22Rv1 (cell line): ENCODE data around the gene MGAT4B.

Experiments
- ZFX ChIP-seq: fragments of 450-650 bp; IDR thresholded peaks from 2 replicates; pipeline ENCODE4 v1.6.1; 2017; ENCODE audit warnings: antibody characterized with exemption, borderline replicate concordance
- TF ChIP-seq, protein P1 (sequence below): fragments of 450-650 bp; IDR thresholded peaks from 2 replicates; pipeline ENCODE4 v1.5.1; 2017; ENCODE audit warnings: mild to moderate bottlenecking

DNA sequence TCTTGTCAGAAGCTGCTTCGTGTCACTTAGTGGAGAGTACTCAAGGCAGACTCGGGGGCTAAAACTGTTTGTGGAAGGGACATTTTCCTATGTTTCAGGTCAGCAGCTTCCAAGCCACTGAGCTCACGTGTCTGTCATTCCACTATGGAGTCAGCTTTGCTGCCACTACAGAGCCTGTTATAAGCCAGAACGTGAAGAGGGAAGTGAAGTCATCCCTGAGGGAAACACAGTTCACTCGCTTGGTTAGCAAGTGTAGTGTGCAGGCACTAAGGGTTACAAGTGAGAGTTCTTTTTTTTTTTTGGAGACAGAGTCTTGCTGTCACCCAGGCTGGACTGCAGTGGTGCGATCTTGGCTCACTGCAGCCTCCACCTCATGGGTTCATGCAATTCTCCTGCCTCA, 37.4 kb downstream of the MGAT4B start:
- TF ChIP-seq, protein P1, sequence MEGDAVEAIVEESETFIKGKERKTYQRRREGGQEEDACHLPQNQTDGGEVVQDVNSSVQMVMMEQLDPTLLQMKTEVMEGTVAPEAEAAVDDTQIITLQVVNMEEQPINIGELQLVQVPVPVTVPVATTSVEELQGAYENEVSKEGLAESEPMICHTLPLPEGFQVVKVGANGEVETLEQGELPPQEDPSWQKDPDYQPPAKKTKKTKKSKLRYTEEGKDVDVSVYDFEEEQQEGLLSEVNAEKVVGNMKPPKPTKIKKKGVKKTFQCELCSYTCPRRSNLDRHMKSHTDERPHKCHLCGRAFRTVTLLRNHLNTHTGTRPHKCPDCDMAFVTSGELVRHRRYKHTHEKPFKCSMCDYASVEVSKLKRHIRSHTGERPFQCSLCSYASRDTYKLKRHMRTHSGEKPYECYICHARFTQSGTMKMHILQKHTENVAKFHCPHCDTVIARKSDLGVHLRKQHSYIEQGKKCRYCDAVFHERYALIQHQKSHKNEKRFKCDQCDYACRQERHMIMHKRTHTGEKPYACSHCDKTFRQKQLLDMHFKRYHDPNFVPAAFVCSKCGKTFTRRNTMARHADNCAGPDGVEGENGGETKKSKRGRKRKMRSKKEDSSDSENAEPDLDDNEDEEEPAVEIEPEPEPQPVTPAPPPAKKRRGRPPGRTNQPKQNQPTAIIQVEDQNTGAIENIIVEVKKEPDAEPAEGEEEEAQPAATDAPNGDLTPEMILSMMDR: no peak
- TF ChIP-seq ZFX: no peak
